Measurements from ENCODE around the gene STBD1. TPM values are rescaled to one million over a fixed set of nuclear protein-coding genes. Genes with fewer than 3 reads are reported as not detected.

STBD1 gene
- total RNA-seq, 1 donor from 2014 or later, result 7.4 TPM

GRCh38 chr4:76339364-76339763, 32.8 kb downstream of the STBD1 start:
- no peak overlapping the region for H3K4me3 ChIP-seq (ENCODE audit: low read depth, low read length)
- no peaks in the 10 kb centered on the region for H3K36me3 ChIP-seq (ENCODE audit: control insufficient read depth, insufficient read depth, low read length)
- no peaks in the 10 kb centered on the region for H3K27me3 ChIP-seq (ENCODE audit: control insufficient read depth, insufficient read depth, low read length)
- DNase-seq (ENCODE audit: low read depth), result no peak
- no peak for TF ChIP-seq CTCF (IDR thresholded peaks at IDR 0.05; ENCODE audit: insufficient read depth, low read length, poor library complexity, severe bottlenecking)

GRCh38 chr4:76341063-76341462, 34.5 kb downstream of the STBD1 start:
- no peaks in the 10 kb centered on the region for H3K36me3 ChIP-seq (ENCODE audit: control insufficient read depth, insufficient read depth, low read length)
- no peak for TF ChIP-seq CTCF (IDR thresholded peaks at IDR 0.05; ENCODE audit: insufficient read depth, low read length, poor library complexity, severe bottlenecking)
- DNase-seq (ENCODE audit: low read depth), result peak; percentile 31

GRCh38 chr4:76342191-76342590, 35.7 kb downstream of the STBD1 start:
- peak; percentile 18 for DNase-seq (ENCODE audit: low read depth)
- no peaks in the 10 kb centered on the region for H3K27me3 ChIP-seq (ENCODE audit: control insufficient read depth, insufficient read depth, low read length)
- TF ChIP-seq CTCF (IDR thresholded peaks at IDR 0.05; ENCODE audit: insufficient read depth, low read length, poor library complexity, severe bottlenecking), result no peak

More at GRCh38 chr4:76341063-76341462, 34.5 kb downstream of the STBD1 start:
- no peaks in the 10 kb centered on the region for H3K27me3 ChIP-seq (ENCODE audit: control insufficient read depth, insufficient read depth, low read length)
- H3K4me3 ChIP-seq (ENCODE audit: low read depth, low read length), result no peak overlapping the region

GRCh38 chr4:76342803-76343202, 36.3 kb downstream of the STBD1 start:
- Histone ChIP-seq H3K4me3 (ENCODE audit: low read depth, low read length) (no peak overlapping the region), H3K36me3 (ENCODE audit: control insufficient read depth, insufficient read depth, low read length) (no peaks in the 10 kb centered on the region), H3K27me3 (ENCODE audit: control insufficient read depth, insufficient read depth, low read length) (no peaks in the 10 kb centered on the region)
- no peak for TF ChIP-seq CTCF (IDR thresholded peaks at IDR 0.05; ENCODE audit: insufficient read depth, low read length, poor library complexity, severe bottlenecking)
- no peak for DNase-seq (ENCODE audit: low read depth)

More at GRCh38 chr4:76342191-76342590, 35.7 kb downstream of the STBD1 start:
- Histone ChIP-seq H3K4me3 (ENCODE audit: low read depth, low read length) (no peak overlapping the region), H3K36me3 (ENCODE audit: control insufficient read depth, insufficient read depth, low read length) (no peaks in the 10 kb centered on the region)

GRCh38 chr4:76354517-76355473, 48.3 kb downstream of the STBD1 start:
- no peak for TF ChIP-seq CTCF (IDR thresholded peaks at IDR 0.05; ENCODE audit: insufficient read depth, low read length, poor library complexity, severe bottlenecking)
- DNase-seq (ENCODE audit: low read depth), result no peak
- Histone ChIP-seq H3K36me3 (ENCODE audit: control insufficient read depth, insufficient read depth, low read length) (no peaks in the 10 kb centered on the region), H3K4me3 (ENCODE audit: low read depth, low read length) (no peak overlapping the region), H3K27me3 (ENCODE audit: control insufficient read depth, insufficient read depth, low read length) (no peaks in the 10 kb centered on the region)
